ENCODE results near the gene CDK9. TPM values are rescaled to one million over a fixed set of nuclear protein-coding genes. Genes with fewer than 3 reads are reported as not detected.

CDK9 gene
- polyA plus RNA-seq, 1 experiment, result 34.4 TPM

- TF ChIP-seq CTCF (IDR thresholded peaks at IDR 0.05; ENCODE audit: insufficient read depth, low read depth, low read length), result no peak
- ChIA-PET CTCF (interaction anchor here (0.8 to 1.3 kb wide), 2 partner anchors 9 to 61 kb away, joined by 3 read pairs; no protein-coding TSS in a partner anchor), POLR2A (interaction anchor here (0.7 kb wide), 1 partner anchor 37 kb away, joined by 27 read pairs; no protein-coding TSS in a partner anchor)
- Histone ChIP-seq H3K36me3 (ENCODE audit: control insufficient read depth, insufficient read depth, low read length) (peaks cover 41% of the 10 kb centered on the region), H3K27me3 (ENCODE audit: control insufficient read depth, insufficient read depth, low read length) (no peaks in the 10 kb centered on the region), H3K4me3 (ENCODE audit: low read depth, low read length) (no peak overlapping the region)
- no peak for DNase-seq (ENCODE audit: low read depth)
These were observed 22.6 kb downstream of the CDK9 start for GRCh38 chr9:127808347-127809001.

- ChIA-PET POLR2A (interaction anchor here (0.6 to 0.7 kb wide), 2 partner anchors 38 kb away, joined by 12 to 27 read pairs; no protein-coding TSS in a partner anchor), CTCF (interaction anchor here (0.8 to 1.3 kb wide), 2 partner anchors 9 to 60 kb away, joined by 3 read pairs; no protein-coding TSS in a partner anchor)
- Histone ChIP-seq H3K4me3 (ENCODE audit: low read depth, low read length) (no peak overlapping the region), H3K36me3 (ENCODE audit: control insufficient read depth, insufficient read depth, low read length) (peaks cover 45% of the 10 kb centered on the region), H3K27me3 (ENCODE audit: control insufficient read depth, insufficient read depth, low read length) (no peaks in the 10 kb centered on the region)
- no peak for DNase-seq (ENCODE audit: low read depth)
- no peak for TF ChIP-seq CTCF (IDR thresholded peaks at IDR 0.05; ENCODE audit: insufficient read depth, low read depth, low read length)
These were observed 23.2 kb downstream of the CDK9 start for GRCh38 chr9:127809002-127809539.

- peaks cover 47% of the 10 kb centered on the region for H3K36me3 ChIP-seq (ENCODE audit: control insufficient read depth, insufficient read depth, low read length)
- no peak for TF ChIP-seq CTCF (IDR thresholded peaks at IDR 0.05; ENCODE audit: insufficient read depth, low read depth, low read length)
- no peak overlapping the region for H3K4me3 ChIP-seq (ENCODE audit: low read depth, low read length)
- no peak for DNase-seq (ENCODE audit: low read depth)
- no peaks in the 10 kb centered on the region for H3K27me3 ChIP-seq (ENCODE audit: control insufficient read depth, insufficient read depth, low read length)
- POLR2A ChIA-PET, result interaction anchor here (0.6 kb wide), 1 partner anchor 37 kb away, joined by 12 read pairs; no protein-coding TSS in a partner anchor
- CTCF ChIA-PET, result interaction anchor here (1.3 kb wide), 1 partner anchor 60 kb away, joined by 3 read pairs; no protein-coding TSS in a partner anchor
These were observed 23.9 kb downstream of the CDK9 start for GRCh38 chr9:127809540-127810377.

- POLR2A ChIA-PET, result no interaction called here
- Histone ChIP-seq H3K36me3 (ENCODE audit: control insufficient read depth, insufficient read depth, low read length) (peaks cover 51% of the 10 kb centered on the region), H3K4me3 (ENCODE audit: low read depth, low read length) (no peak overlapping the region), H3K27me3 (ENCODE audit: control insufficient read depth, insufficient read depth, low read length) (no peaks in the 10 kb centered on the region)
- DNase-seq (ENCODE audit: low read depth), result no peak
- CTCF ChIA-PET, result interaction anchor here (0.6 kb wide), 1 partner anchor 40 kb away, joined by 6 read pairs; no protein-coding TSS in a partner anchor
- TF ChIP-seq CTCF (IDR thresholded peaks at IDR 0.05; ENCODE audit: insufficient read depth, low read depth, low read length), result no peak
These were observed 24.7 kb downstream of the CDK9 start for GRCh38 chr9:127810378-127811187.

Data from BJ (cell line).